Ishikawa (cell line): ENCODE data around the gene CLN3.
A peak's percentile ranks its signal among the peaks of the same experiment; 100 is the strongest.

Experiments used
- CEBPB ChIP-seq: IDR thresholded peaks from 2 replicates; pipeline ENCODE4 v1.6.1; 2012
- CREB1 ChIP-seq: IDR thresholded peaks from 2 replicates; pipeline ENCODE4 v1.6.1; 2012; ENCODE audit warnings: low read depth
- FOXM1 ChIP-seq: IDR thresholded peaks from 2 replicates; pipeline ENCODE4 v1.6.1; 2012; ENCODE audit warnings: low read depth, borderline replicate concordance
- MAX ChIP-seq: IDR thresholded peaks from 2 replicates; pipeline ENCODE4 v1.6.1; 2012
- REST ChIP-seq: IDR thresholded peaks from 2 replicates; pipeline ENCODE4 v1.6.1; 2012; ENCODE audit warnings: low read depth, mild to moderate bottlenecking
- TEAD4 ChIP-seq: IDR thresholded peaks from 2 replicates; pipeline ENCODE4 v1.6.1; 2012
- USF1 ChIP-seq: IDR thresholded peaks from 2 replicates; pipeline ENCODE4 v1.6.1; 2012

GRCh38 chr16:28491970-28492474 lies at the start of gene CLN3:
- TF ChIP-seq TEAD4 (no peak), MAX (peak; percentile 93), REST (no peak), CREB1 (no peak), USF1 (peak; percentile 99), FOXM1 (no peak), CEBPB (no peak)
